Nasal cavity respiratory epithelium epithelial cell of viscerocranial mucosa (primary cell): Measurements from ENCODE around the gene SLC33A1. TPM values are rescaled to one million over a fixed set of nuclear protein-coding genes. Genes with fewer than 3 reads are reported as not detected.

Experiments
- total RNA-seq: library from RNA; depleted of rRNA; stranded (reverse); fragments of >200 nt; gene quantifications from 2 replicates; pipeline ENCODE4 v1.2.3, GENCODE V29; 2014

Gene SLC33A1
- 59.7 and 81.7 TPM in 2 replicates for total RNA-seq

GRCh38 chr3:155854141-155854940 lies at the start of gene SLC33A1:
TSS of gene SLC33A1 (minus strand) at chr3:155854427. CDS start at chr3:155853997, 430 bp downstream.

DNA sequence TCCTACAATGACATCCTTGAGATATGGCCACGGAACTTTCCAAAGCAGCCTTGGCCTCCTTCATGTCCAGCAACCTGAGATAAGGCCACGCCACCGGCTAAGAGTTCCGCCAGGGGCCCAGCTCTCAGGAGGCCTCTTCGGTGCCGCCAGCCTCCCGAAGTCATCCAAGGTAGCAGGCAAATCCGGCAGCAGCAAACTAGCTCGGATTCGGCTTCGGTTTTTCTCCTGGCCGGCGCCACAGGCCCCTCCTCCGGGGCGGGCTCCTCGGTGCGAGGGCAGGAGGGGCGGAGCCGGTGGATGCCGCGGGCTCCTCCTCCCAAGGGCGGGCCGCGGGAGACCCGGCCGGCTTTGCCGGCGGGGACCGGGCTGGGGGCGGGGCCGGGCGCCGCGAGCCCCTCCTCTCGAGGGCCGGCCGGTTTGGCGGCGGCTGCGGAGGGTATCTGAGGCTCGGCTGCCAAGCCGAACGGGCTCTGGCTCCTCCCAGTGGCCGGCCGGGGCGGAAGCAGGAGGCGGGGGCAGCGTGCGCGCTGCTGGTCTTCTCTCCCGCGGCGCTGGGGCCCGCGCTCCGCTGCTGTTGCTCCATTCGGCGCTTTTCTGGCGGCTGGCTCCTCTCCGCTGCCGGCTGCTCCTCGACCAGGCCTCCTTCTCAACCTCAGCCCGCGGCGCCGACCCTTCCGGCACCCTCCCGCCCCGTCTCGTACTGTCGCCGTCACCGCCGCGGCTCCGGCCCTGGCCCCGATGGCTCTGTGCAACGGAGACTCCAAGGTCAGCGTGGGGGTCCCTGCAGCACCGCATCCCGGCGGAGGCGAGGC lies 16.1 kb upstream of the SLC33A1 start, which contains the start of gene GMPS:
Gene GMPS, plus strand, starts transcription at position 518 of the 812 bp plus-strand sequence. Its CDS starts 221 bp downstream, at position 739.

GRCh38 chr3:155805802-155806618 lies 48.2 kb downstream of the SLC33A1 start, which contains the start of gene C3orf33:
TSS of gene C3orf33 (minus strand) at chr3:155806278. CDS start at chr3:155806252, 26 bp downstream.

Other genes starting within 250 kb of the SLC33A1 start
- 0.14 and 0.34 TPM in 2 replicates for gene PLCH1, start 109.4 kb downstream of the SLC33A1 start, total RNA-seq
- gene C3orf33, start 48.1 kb downstream of the SLC33A1 start, total RNA-seq = 1.9 and 3.8 TPM in 2 replicates
- gene GMPS, start 16.2 kb upstream of the SLC33A1 start, total RNA-seq = 28.0 and 54.5 TPM in 2 replicates